GM12872 (cell line): ENCODE measurements around the gene C3orf22.

Experiments used
- TF ChIP-seq, protein P1 (sequence below): IDR thresholded peaks from 3 replicates; pipeline ENCODE4 v1.5.1; 2011; ENCODE audit warnings: low read depth, mild to moderate bottlenecking, low read length, moderate library complexity; ENCODE audit not compliant: insufficient read depth

C3orf22 gene

GRCh38 chr3:126539558-126540250 lies 19.0 kb downstream of the C3orf22 start:
- TF ChIP-seq, protein P1, sequence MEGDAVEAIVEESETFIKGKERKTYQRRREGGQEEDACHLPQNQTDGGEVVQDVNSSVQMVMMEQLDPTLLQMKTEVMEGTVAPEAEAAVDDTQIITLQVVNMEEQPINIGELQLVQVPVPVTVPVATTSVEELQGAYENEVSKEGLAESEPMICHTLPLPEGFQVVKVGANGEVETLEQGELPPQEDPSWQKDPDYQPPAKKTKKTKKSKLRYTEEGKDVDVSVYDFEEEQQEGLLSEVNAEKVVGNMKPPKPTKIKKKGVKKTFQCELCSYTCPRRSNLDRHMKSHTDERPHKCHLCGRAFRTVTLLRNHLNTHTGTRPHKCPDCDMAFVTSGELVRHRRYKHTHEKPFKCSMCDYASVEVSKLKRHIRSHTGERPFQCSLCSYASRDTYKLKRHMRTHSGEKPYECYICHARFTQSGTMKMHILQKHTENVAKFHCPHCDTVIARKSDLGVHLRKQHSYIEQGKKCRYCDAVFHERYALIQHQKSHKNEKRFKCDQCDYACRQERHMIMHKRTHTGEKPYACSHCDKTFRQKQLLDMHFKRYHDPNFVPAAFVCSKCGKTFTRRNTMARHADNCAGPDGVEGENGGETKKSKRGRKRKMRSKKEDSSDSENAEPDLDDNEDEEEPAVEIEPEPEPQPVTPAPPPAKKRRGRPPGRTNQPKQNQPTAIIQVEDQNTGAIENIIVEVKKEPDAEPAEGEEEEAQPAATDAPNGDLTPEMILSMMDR = no peak

DNA sequence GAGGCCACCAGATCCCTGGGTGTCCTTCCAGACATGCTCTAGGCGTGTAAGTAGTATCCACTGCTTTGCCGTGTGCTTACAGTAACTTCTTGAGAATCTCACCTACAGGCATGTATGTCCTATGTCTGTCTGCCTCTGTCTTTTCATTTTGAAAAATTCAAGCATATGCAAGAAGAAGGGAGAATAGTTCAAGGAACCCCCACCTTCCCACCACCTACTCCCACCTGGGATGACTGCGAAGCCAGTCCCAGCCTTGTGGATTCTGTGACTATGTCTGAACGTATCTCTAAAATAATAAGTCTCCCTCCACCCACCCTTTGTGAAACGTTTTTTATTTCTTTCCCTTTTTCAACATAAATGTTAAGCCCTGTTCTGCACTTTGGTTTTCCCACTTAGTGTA lies 19.8 kb downstream of the C3orf22 start:
- TF ChIP-seq, protein P1 = no peak

DNA sequence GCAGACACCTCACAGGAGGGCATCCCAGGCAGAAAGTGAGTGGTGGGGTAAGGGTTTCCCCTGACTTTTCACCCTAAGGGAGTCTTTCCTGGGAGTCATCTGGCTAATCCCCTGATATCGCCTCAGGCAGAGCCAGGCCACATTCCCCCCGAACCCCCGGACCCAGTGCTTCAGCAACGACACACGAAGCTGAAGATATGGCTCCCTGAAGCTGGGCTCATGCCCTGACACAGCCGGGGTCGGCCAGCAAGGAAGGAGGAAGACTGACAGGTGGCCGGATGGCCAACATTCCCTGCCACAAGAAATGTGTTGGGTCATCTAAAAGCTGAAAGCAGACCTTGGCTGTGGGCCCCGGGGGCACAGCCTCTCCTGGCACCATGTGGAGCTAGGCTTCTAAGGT lies 20.4 kb downstream of the C3orf22 start:
- TF ChIP-seq, protein P1 = no peak

GRCh38 chr3:126537730-126538281 lies 20.9 kb downstream of the C3orf22 start:
- TF ChIP-seq, protein P1 = no peak

DNA sequence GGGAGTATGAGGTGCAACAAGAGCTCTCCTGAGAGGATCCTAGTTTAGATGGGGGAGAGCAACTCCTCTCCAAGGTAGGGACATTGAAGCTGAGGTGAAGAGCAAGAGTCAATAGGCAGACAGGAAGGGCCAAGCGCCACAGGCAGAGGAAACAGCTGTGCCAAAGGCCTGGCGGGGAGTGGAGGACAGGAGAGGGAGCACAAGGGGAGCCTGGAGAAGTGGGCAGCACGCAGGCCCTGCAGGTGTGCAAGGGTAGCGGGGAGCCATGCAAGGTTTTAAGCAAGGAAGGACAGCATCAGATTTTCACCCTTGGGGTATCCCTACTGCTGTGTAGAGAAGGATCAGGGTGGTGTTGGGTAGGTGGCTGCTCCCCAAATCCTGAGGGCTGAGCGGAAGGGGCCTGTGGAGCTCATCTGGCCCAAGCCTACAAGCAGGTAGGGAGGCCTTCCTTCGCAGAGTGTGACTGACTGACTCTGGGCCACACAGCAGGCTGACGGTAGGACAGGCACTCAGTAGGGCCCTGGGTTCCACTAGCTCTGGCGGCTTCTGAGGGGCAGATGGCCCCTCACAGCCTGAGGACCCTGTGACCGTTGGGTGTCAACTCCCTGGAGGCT lies 21.5 kb downstream of the C3orf22 start:
- TF ChIP-seq, protein P1 = no peak

- TF ChIP-seq, protein P1 = no peak
Observed at GRCh38 chr3:126536126-126536525, 22.6 kb downstream of the C3orf22 start.

DNA sequence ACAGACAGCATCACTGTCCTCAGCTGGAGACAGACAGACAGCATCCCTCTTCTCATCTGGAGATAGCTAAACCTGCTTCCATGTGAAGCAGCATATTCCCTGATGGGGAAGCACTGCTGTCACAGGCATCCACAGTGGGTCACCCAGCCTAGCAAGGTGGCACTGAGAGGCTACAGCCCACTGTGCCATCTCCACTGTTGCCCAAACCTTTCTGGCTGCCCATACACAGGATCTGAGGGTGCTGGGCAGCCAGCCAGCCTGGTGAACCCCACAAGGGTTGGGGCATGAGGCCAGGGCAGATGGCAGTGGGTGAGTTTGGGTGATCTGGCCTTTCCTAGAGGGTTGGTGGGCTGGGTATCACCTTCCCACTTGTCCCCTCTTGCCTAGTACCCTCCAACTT lies 23.1 kb downstream of the C3orf22 start:
- TF ChIP-seq, protein P1 = no peak
